Ishikawa (cell line): Measurements from ENCODE around the gene SETSIP.

Experiments
- CEBPB ChIP-seq: IDR thresholded peaks from 2 replicates; pipeline ENCODE4 v1.6.1; 2012
- CREB1 ChIP-seq: IDR thresholded peaks from 2 replicates; pipeline ENCODE4 v1.6.1; 2012; ENCODE audit warnings: low read depth
- EGR1 ChIP-seq: IDR thresholded peaks from 2 replicates; pipeline ENCODE4 v1.6.1; 2012
- EP300 ChIP-seq: IDR thresholded peaks from 2 replicates; pipeline ENCODE4 v1.6.1; 2012; ENCODE audit warnings: borderline replicate concordance
- FOXM1 ChIP-seq: IDR thresholded peaks from 2 replicates; pipeline ENCODE4 v1.6.1; 2012; ENCODE audit warnings: low read depth, borderline replicate concordance
- MAX ChIP-seq: IDR thresholded peaks from 2 replicates; pipeline ENCODE4 v1.6.1; 2012
- NFIC ChIP-seq: IDR thresholded peaks from 2 replicates; pipeline ENCODE4 v1.6.1; 2012
- RAD21 ChIP-seq: IDR thresholded peaks from 2 replicates; pipeline ENCODE4 v1.6.1; 2012; ENCODE audit warnings: low read depth
- REST ChIP-seq: IDR thresholded peaks from 2 replicates; pipeline ENCODE4 v1.6.1; 2012; ENCODE audit warnings: low read depth, mild to moderate bottlenecking
- TAF1 ChIP-seq: IDR thresholded peaks from 2 replicates; pipeline ENCODE4 v1.6.1; 2012; ENCODE audit warnings: low read depth, mild to moderate bottlenecking
- TCF12 ChIP-seq: IDR thresholded peaks from 2 replicates; pipeline ENCODE4 v1.6.1; 2012; ENCODE audit warnings: low read depth
- TEAD4 ChIP-seq: IDR thresholded peaks from 2 replicates; pipeline ENCODE4 v1.6.1; 2012
- USF1 ChIP-seq: IDR thresholded peaks from 2 replicates; pipeline ENCODE4 v1.6.1; 2012
- YY1 ChIP-seq: IDR thresholded peaks from 2 replicates; pipeline ENCODE4 v1.6.1; 2012; ENCODE audit warnings: low read depth
- ZBTB7A ChIP-seq: IDR thresholded peaks from 2 replicates; pipeline ENCODE4 v1.6.1; 2012; ENCODE audit warnings: low read depth

SETSIP gene

GRCh38 chr1:92105546-92106081, 30.4 kb upstream of the SETSIP start:
- TF ChIP-seq EGR1, result no peak
- no peak for TF ChIP-seq REST
- no peak for TF ChIP-seq CEBPB
- no peak for TF ChIP-seq RAD21

- TF ChIP-seq CEBPB, result no peak
- no peak for TF ChIP-seq TCF12
- TF ChIP-seq RAD21, result no peak
- no peak for TF ChIP-seq USF1
Measured at GRCh38 chr1:92096317-92096716, 21.1 kb upstream of the SETSIP start.

GRCh38 chr1:92095874-92096273, 20.7 kb upstream of the SETSIP start:
- TF ChIP-seq EGR1, result no peak
- no peak for TF ChIP-seq NFIC
- no peak for TF ChIP-seq ZBTB7A
- TF ChIP-seq TCF12, result no peak
- no peak for TF ChIP-seq REST
- no peak for TF ChIP-seq TEAD4
- TF ChIP-seq CEBPB, result no peak
- TF ChIP-seq TAF1, result no peak
- no peak for TF ChIP-seq RAD21
- TF ChIP-seq EP300, result no peak

GRCh38 chr1:92094595-92094994, 19.4 kb upstream of the SETSIP start:
- no peak for TF ChIP-seq USF1
- TF ChIP-seq MAX, result no peak
- no peak for TF ChIP-seq NFIC
- no peak for TF ChIP-seq TEAD4
- TF ChIP-seq ZBTB7A, result no peak
- no peak for TF ChIP-seq EGR1
- no peak for TF ChIP-seq CREB1
- TF ChIP-seq RAD21, result no peak
- no peak for TF ChIP-seq CEBPB
- no peak for TF ChIP-seq FOXM1
- no peak for TF ChIP-seq TAF1
- TF ChIP-seq YY1, result no peak

GRCh38 chr1:92094090-92094489, 18.9 kb upstream of the SETSIP start:
- TF ChIP-seq TCF12 (no peak), YY1 (no peak)

- no peak for TF ChIP-seq CEBPB
- TF ChIP-seq FOXM1, result no peak
- TF ChIP-seq USF1, result no peak
- TF ChIP-seq CREB1, result no peak
- TF ChIP-seq REST, result no peak
- TF ChIP-seq RAD21, result no peak
- no peak for TF ChIP-seq EGR1
- TF ChIP-seq TAF1, result no peak
- TF ChIP-seq MAX, result no peak
- TF ChIP-seq NFIC, result no peak
- no peak for TF ChIP-seq YY1
- TF ChIP-seq TCF12, result no peak
- TF ChIP-seq EP300, result no peak
Measured at GRCh38 chr1:92091625-92092024, 16.4 kb upstream of the SETSIP start.
